Activated CD8-positive, alpha-beta T cell treated with anti-CD3 and anti-CD28 coated beads for 36 hours (primary cell): ENCODE measurements around the gene PADI4. TPM values are rescaled to one million over a fixed set of nuclear protein-coding genes. Genes with fewer than 3 reads are reported as not detected.

Experiments used
- ATAC-seq: fragments of 200-7000 bp; cut with Tn5 transposase; one replicate; pipeline ENCODE4 v1.10.0; 2021; ENCODE audit warnings: mild to moderate bottlenecking, moderate library complexity
- CTCF ChIA-PET: fragments of 350-600 bp; sonication (Branson Sonifier 250); formaldehyde crosslinking; loops from one replicate; lab custom pipeline; 2021; ENCODE audit warnings: antibody characterized with exemption; lab: Charles Lee
- POLR2A ChIA-PET: fragments of 350-600 bp; sonication (Branson Sonifier 250); formaldehyde crosslinking; loops from one replicate; lab custom pipeline; 2021; ENCODE audit warnings: antibody characterized with exemption; lab: Charles Lee
- DNase-seq: peaks from one replicate; pipeline ENCODE4 v3.0.0-alpha.2; 2020
- H3K27ac Mint-ChIP-seq: one replicate; pipeline ENCODE4 v1.8.0; 2021; ENCODE audit warnings: mild to moderate bottlenecking, mixed read lengths
- H3K27me3 Mint-ChIP-seq: one replicate; pipeline ENCODE4 v1.8.0; 2021; ENCODE audit warnings: mixed read lengths
- H3K36me3 Mint-ChIP-seq: one replicate; pipeline ENCODE4 v1.8.0; 2021; ENCODE audit warnings: low read depth, mixed read lengths
- H3K4me1 Mint-ChIP-seq: one replicate; pipeline ENCODE4 v1.8.0; 2021; ENCODE audit warnings: low read depth, mixed read lengths
- H3K4me3 Mint-ChIP-seq: one replicate; pipeline ENCODE4 v1.8.0; 2021; ENCODE audit warnings: mild to moderate bottlenecking, moderate library complexity, mixed read lengths
- H3K9me3 Mint-ChIP-seq: one replicate; pipeline ENCODE4 v1.8.0; 2021; ENCODE audit warnings: mixed read lengths
- CTCF ChIP-seq: fragments of 200-600 bp; IDR thresholded peaks from one replicate; pipeline ENCODE4 v1.8.0; 2022; ENCODE audit warnings: antibody characterized with exemption, mild to moderate bottlenecking
- intact Hi-C: fragments of 100-400 bp; cut with micrococcal nuclease; formaldehyde crosslinking; loops from one replicate; pipeline ENCODE4 v1.10.0; 2022
- total RNA-seq, 2 experiments: library from RNA; stranded (reverse); gene quantifications; one replicate each; pipeline ENCODE4 v1.2.3, GENCODE V29; 2021

The PADI4 gene
- total RNA-seq, 2 experiments from 2014 or later: 1.6 to 1.8 TPM

GRCh38 chr1:17397910-17398695, 90.1 kb downstream of the PADI4 start:
- DNase-seq (no peak), ATAC-seq (no peak)
- H3K36me3 Mint-ChIP-seq: no peaks in the 10 kb centered on the region
- intact Hi-C loops: no loop called here
- ChIA-PET POLR2A (no interaction called here), CTCF (no interaction called here)
- H3K4me3 Mint-ChIP-seq: no peak overlapping the region
- H3K4me1 Mint-ChIP-seq: no peaks in the 10 kb centered on the region
- no peak overlapping the region for H3K27ac Mint-ChIP-seq
- H3K9me3 Mint-ChIP-seq: no peaks in the 10 kb centered on the region
- H3K27me3 Mint-ChIP-seq: no peaks in the 10 kb centered on the region
- no peak for TF ChIP-seq CTCF

- TF ChIP-seq CTCF: no peak
Measured at GRCh38 chr1:17400725-17401341, 92.8 kb downstream of the PADI4 start.

GRCh38 chr1:17401841-17402240, 93.8 kb downstream of the PADI4 start:
- no peak for DNase-seq
- ChIA-PET CTCF (no interaction called here), POLR2A (no interaction called here)
- H3K9me3 Mint-ChIP-seq: no peaks in the 10 kb centered on the region
- no peak for ATAC-seq
- intact Hi-C loops: no loop called here
- TF ChIP-seq CTCF: no peak
- no peak overlapping the region for H3K27ac Mint-ChIP-seq
- H3K27me3 Mint-ChIP-seq: no peaks in the 10 kb centered on the region
- H3K4me1 Mint-ChIP-seq: no peaks in the 10 kb centered on the region
- peaks cover 3% of the 10 kb centered on the region for H3K36me3 Mint-ChIP-seq
- no peak overlapping the region for H3K4me3 Mint-ChIP-seq

More at GRCh38 chr1:17400725-17401341, 92.8 kb downstream of the PADI4 start:
- intact Hi-C loops: no loop called here
- Mint-ChIP-seq H3K4me3 (no peak overlapping the region), H3K27me3 (no peaks in the 10 kb centered on the region), H3K4me1 (no peaks in the 10 kb centered on the region), H3K36me3 (no peaks in the 10 kb centered on the region), H3K27ac (no peak overlapping the region), H3K9me3 (no peaks in the 10 kb centered on the region)
- CTCF ChIA-PET: no interaction called here
- ATAC-seq (no peak), DNase-seq (no peak)
- POLR2A ChIA-PET: no interaction called here

GRCh38 chr1:17403081-17403480, 95.1 kb downstream of the PADI4 start:
- intact Hi-C loops: no loop called here
- DNase-seq (no peak), ATAC-seq (no peak)
- no peaks in the 10 kb centered on the region for H3K4me1 Mint-ChIP-seq
- POLR2A ChIA-PET: interaction anchor here (0.8 kb wide), 1 partner anchor 26 kb away, joined by 3 read pairs; no protein-coding TSS in a partner anchor
- no peak overlapping the region for H3K4me3 Mint-ChIP-seq
- CTCF ChIA-PET: no interaction called here
- TF ChIP-seq CTCF: no peak
- no peaks in the 10 kb centered on the region for H3K9me3 Mint-ChIP-seq
- H3K27me3 Mint-ChIP-seq: no peaks in the 10 kb centered on the region
- H3K36me3 Mint-ChIP-seq: peaks cover 5% of the 10 kb centered on the region
- no peak overlapping the region for H3K27ac Mint-ChIP-seq

GRCh38 chr1:17404034-17404684, 96.2 kb downstream of the PADI4 start:
- intact Hi-C loops: no loop called here
- Mint-ChIP-seq H3K27ac (no peak overlapping the region), H3K36me3 (peaks cover 14% of the 10 kb centered on the region), H3K4me1 (no peaks in the 10 kb centered on the region), H3K27me3 (no peaks in the 10 kb centered on the region), H3K4me3 (no peak overlapping the region), H3K9me3 (no peaks in the 10 kb centered on the region)
- ChIA-PET POLR2A (no interaction called here), CTCF (no interaction called here)
- no peak for TF ChIP-seq CTCF
- DNase-seq (no peak), ATAC-seq (no peak)
